Right kidney (tissue), 1 donor: Measurements from ENCODE around the gene STAT2.
A peak's percentile ranks its signal among the peaks of the same experiment; 100 is the strongest.
"Not testable (repeated sequence)": the region's sequence is repeated elsewhere in the genome, so short reads cannot be mapped to it uniquely, and the experiment has no call there.

Source experiments
- DNase-seq: peaks from one replicate; pipeline ENCODE4 v3.0.0-alpha.2; 2016

The STAT2 gene

DNA sequence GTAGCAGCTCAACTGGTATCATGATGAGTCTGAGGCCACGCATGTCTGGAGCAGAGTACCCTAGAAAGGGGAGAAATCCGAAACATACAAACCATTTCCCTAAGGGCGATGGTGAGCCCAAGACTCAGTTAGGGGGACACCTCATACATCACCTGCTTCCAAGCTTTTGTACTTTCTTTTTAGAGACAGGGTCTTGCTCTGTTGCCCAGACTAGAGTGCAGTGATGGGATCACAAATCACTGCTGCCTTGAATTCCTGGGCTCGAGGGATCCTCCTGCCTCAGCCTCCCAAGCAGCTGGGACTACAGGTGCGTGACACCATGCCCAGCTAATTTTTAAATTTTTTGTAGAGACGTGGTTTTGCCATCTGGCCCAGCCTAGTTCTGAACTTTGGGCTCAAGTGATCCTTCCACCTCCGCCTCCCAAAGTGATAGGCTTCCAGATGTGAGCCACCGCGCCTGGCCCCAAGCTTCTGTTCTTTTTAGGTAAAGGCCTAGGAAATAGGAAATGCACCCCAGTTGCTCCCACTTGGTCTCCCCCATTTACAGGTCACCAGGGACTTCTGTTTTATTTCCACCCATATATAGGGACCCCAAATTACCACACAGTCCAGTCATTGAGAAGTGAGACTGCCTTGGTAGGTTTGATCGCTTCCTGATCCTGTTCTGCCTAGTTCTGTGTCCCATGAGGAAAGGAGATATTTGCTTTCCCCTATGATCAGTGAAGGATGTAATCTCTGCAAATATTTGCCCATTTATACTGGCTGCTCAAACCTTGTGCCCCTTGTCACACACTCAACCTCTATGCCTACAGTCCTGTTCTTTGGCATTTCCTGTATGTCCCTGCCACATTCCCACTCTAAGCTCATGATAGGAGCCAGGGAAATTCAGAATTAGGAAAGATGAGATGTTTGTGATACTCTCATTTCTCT, 2.5 kb upstream of the STAT2 start, which contains the start of gene APOF:
Gene APOF (minus strand): TSS at position 728 of the 930 bp plus-strand sequence. CDS start 112 bp downstream, at position 616.
- no peak for DNase-seq

- DNase-seq, result no peak
Measured at GRCh38 chr12:56361487-56362129, 1.7 kb upstream of the STAT2 start.

DNA sequence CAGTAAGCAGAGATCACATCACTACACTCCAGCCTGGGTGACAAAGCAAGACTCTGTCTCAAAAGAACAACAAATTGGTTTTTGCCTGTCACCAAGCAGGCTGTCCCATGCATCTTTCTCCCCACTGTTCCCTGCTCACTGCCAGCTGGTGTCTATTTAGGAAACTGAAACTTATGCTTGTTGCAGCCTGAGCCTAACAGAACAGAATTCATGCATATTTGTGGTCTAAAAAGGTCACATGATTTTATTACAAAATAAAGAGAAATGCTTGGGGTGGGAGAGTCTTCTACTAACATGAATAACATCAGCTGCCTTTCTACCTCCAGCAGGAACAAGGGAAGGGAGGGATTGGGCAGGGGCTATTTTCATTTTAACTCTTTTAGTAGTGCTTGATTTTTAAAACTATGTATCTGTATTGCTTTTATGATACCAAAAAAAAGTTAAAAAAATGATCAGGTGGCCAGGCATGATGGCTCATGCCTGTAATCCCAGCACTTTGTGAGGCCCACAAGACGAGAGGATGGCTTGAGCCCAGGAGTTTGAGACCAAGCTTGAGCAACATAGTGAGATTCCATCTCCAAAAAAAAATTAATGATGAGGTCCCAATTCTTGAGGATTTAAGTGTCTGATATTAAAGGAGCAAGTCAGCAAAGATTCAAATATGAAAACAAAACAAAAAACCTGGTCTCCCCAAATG, 923 bp downstream of the STAT2 start:
- peak; percentile 23 for DNase-seq

DNA sequence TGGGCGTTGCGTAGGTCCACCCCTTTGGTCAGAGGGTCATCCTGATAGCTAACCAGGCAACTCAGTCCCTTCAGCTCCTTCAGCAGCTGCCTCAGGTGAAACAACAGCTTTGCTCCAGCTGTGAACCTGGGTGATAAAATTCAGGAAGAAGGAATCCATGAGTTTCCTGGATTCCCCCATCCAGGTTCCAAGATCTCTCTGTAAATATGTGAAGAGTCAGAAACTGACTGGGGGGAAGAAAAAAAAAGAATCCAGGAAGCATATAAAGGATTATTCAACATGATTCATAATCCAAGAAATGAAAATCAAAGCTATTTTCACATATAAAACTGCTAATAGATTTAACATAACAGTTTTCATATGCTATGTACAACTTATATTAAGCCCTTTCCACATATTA, 8.6 kb downstream of the STAT2 start:
- DNase-seq, result no peak

GRCh38 chr12:56350662-56351061, 9.2 kb downstream of the STAT2 start:
- DNase-seq, result no peak

- DNase-seq, result no peak
Measured at GRCh38 chr12:56348776-56349175, 11.1 kb downstream of the STAT2 start.

GRCh38 chr12:56347255-56347654, 12.7 kb downstream of the STAT2 start:
- DNase-seq, result not testable (repeated sequence)

GRCh38 chr12:56346675-56347074, 13.2 kb downstream of the STAT2 start:
- DNase-seq, result no peak

GRCh38 chr12:56342290-56342689, 17.6 kb downstream of the STAT2 start:
- DNase-seq, result not testable (repeated sequence)

- DNase-seq, result no peak
Measured at GRCh38 chr12:56341616-56342015, 18.3 kb downstream of the STAT2 start.

DNA sequence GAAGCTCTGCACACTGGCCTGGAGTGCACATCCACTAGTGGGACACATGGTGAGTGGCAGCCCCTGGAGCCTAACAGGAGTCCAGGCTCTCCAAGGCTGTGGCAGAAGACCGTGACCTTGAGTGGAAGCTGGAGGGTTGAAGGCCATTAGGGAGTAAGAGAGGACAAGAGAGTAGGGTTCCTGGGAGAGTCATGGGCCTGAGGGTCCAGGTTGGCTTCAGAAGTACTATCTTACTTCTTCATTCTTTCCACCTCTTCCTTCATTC, 20.8 kb downstream of the STAT2 start:
- no peak for DNase-seq

GRCh38 chr12:56338308-56339157, 21.4 kb downstream of the STAT2 start, which contains the start of gene IL23A:
IL23A (plus strand) TSS chr12:56338884; CDS start chr12:56339045, 161 bp downstream.
- no peak for DNase-seq

GRCh38 chr12:56337753-56338251, 22.1 kb downstream of the STAT2 start:
- no peak for DNase-seq

DNA sequence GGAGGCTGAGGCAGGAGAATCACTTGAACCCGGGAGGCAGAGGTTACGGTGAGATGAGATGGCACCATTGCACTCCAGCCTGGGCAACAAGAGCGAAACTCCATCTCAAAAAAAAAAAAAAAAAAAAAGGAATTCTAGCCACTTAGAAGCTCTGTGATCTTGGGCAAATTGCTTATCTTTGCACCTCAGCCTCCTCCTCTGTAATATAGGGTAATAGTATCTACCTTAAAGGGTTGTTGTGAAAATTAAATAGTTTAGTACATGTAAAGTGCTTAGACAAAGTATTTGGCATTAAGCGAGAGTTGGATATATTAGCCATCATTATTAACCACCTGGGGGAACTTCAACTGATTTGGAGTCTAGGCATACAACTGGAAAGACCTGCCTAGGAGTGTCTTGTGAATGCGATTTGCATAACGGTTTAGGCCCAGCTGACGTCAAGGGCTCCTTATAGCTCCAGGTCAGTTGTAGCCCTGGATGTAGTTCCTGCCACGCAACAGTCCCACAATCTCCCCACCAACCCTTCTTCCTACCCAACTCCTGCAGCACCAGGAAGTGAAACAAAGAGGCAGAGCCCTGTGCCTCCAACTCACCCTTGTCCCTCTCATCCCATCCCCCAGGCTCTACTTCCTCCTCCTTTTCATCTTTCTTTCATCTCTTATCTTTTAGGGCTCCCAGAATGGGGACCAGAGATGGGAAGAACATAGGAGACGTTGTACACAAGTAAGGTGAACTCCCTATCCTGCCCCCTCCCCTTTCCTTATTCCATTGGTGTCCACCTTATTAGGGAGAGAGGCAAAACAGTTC, 23.3 kb downstream of the STAT2 start:
- no peak for DNase-seq

DNA sequence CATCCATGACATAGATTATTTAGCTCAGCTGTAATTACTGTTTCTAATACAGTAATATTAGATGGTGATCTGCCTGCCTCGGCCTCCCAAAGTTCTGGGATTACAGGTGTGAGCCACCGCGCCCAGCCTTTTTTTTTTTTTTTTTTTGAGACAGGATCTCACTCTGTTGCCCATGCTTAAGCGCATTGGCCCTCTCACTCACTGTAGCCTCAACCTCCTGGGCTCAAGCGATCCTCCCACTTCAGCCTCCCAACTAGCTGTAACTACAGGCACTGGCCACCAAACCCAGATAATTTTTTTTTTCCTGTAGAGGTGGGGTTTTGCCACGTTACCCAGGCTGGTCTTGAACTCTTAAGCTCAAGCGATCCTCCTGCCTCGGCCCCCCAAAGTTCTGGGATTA, 24.4 kb downstream of the STAT2 start:
- not testable (repeated sequence) for DNase-seq

DNA sequence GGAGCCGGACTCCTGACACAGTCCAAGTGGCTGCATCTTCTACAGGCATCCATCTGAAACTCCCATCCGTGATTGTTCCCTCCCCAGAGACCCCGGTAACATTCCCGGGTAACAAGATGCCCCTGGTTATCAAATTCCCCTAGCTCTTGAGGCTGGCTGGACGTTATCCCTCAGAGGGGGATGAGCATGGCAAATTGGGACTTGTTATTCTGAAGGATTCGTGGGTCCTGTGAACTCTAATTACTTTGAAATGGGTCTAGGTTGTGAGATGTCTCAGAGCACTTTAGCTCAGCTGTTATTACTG, 25.5 kb downstream of the STAT2 start:
- no peak for DNase-seq

- peak; percentile 95 for DNase-seq
Measured at GRCh38 chr12:56333679-56334489, 26.0 kb downstream of the STAT2 start, which contains the start of gene PAN2. PAN2 (minus strand) TSS chr12:56334000; CDS start chr12:56333094, 906 bp downstream.

DNA sequence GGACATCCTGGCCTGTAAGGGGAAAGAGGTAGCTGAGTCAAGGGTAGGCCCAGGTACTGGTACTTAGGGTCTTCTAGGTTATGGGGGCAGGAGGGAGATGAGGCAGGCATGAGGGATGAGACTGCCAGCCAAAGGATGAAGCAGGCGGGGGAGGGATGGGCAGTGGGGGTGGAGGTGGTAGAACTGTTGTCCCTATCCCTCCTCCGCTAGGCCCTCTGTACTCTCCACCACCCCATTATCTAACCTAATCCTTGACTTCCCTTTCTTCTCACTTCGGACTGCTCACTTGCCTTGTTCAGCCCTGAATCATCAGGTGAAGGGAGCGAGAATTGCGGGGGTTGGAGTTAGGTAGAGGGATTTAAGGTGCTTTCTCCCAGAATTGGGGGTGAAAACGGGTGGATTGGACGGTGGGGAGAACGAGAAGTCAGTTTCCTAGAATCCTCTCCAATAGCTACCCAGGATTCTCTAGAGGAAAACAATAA, 26.7 kb downstream of the STAT2 start:
- DNase-seq, result no peak

GRCh38 chr12:56332512-56333196, 27.3 kb downstream of the STAT2 start:
- DNase-seq, result peak; percentile 18
